HFFc6 (cell line): ENCODE data around the gene FIS1. TPM values are rescaled to one million over a fixed set of nuclear protein-coding genes. Genes with fewer than 3 reads are reported as not detected.

Experiments used
- DNase-seq: peaks from one replicate; pipeline ENCODE4 v3.0.0-alpha.2; 2018
- H3K27ac Mint-ChIP-seq: 2 replicates; pipeline ENCODE4 v1.8.0; 2020; ENCODE audit warnings: mild to moderate bottlenecking, mixed read lengths
- H3K27me3 Mint-ChIP-seq: 2 replicates; pipeline ENCODE4 v1.8.0; 2021; ENCODE audit warnings: mild to moderate bottlenecking, moderate library complexity, mixed read lengths; ENCODE audit not compliant: insufficient read depth
- H3K36me3 Mint-ChIP-seq: 2 replicates; pipeline ENCODE4 v1.8.0; 2021; ENCODE audit warnings: low read depth, mixed read lengths
- H3K4me1 Mint-ChIP-seq: 2 replicates; pipeline ENCODE4 v1.8.0; 2020; ENCODE audit warnings: low read depth, mixed read lengths
- H3K4me3 Mint-ChIP-seq: 2 replicates; pipeline ENCODE4 v1.8.0; 2020; ENCODE audit warnings: mild to moderate bottlenecking, moderate library complexity, mixed read lengths
- H3K9me3 Mint-ChIP-seq: 2 replicates; pipeline ENCODE4 v1.8.0; 2020; ENCODE audit warnings: mild to moderate bottlenecking, mixed read lengths
- total RNA-seq, 6 experiments: library from RNA; stranded (reverse); fragmentation: NEBNext Ultra II Directional; extraction: Animal tissue kit (Norgen Biotek cat#: 25700); gene quantifications; 2 replicates in 1 of 6; 3 replicates in 5 of 6; pipeline ENCODE4 v1.2.3, GENCODE V29; 2021
- TF ChIP-seq, protein P1 (sequence below): fragments of 200-600 bp; sonication (generic); IDR thresholded peaks from 2 replicates; pipeline ENCODE4 v1.5.0; 2021; ENCODE audit warnings: antibody characterized with exemption, mild to moderate bottlenecking

The FIS1 gene
- total RNA-seq, 6 experiments from 2014 or later = 160 to 220 (median 192) TPM

DNA sequence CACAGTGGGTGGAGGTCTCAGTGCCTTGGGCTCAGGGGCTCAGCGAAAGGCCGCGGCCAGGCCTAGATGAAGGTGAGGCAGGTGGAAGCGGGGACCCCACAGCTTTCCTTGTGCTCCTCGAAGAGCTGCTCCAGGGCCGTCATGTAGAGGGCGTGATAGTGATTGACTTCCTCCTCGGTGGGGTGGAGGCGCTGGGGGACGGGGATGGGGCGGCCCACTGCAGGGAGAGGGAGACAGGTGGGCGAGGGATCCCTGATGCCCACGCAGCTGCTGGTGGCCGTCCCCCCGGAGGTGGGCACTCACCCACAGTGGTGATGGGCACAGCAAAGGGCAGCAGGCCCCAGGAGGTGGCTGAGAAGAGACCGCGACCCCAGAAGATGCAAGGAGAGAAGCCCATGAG, 49.0 kb downstream of the FIS1 start:
- Mint-ChIP-seq H3K27me3 (peaks cover 26% of the 10 kb centered on the region), H3K9me3 (no peaks in the 10 kb centered on the region)
- TF ChIP-seq, protein P1, sequence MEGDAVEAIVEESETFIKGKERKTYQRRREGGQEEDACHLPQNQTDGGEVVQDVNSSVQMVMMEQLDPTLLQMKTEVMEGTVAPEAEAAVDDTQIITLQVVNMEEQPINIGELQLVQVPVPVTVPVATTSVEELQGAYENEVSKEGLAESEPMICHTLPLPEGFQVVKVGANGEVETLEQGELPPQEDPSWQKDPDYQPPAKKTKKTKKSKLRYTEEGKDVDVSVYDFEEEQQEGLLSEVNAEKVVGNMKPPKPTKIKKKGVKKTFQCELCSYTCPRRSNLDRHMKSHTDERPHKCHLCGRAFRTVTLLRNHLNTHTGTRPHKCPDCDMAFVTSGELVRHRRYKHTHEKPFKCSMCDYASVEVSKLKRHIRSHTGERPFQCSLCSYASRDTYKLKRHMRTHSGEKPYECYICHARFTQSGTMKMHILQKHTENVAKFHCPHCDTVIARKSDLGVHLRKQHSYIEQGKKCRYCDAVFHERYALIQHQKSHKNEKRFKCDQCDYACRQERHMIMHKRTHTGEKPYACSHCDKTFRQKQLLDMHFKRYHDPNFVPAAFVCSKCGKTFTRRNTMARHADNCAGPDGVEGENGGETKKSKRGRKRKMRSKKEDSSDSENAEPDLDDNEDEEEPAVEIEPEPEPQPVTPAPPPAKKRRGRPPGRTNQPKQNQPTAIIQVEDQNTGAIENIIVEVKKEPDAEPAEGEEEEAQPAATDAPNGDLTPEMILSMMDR = no peak

More for the DNA sequence above, 49.0 kb downstream of the FIS1 start:
- H3K4me3 Mint-ChIP-seq = no peak overlapping the region
- no peaks in the 10 kb centered on the region for H3K4me1 Mint-ChIP-seq
- H3K36me3 Mint-ChIP-seq = no peaks in the 10 kb centered on the region
- H3K27ac Mint-ChIP-seq = no peak overlapping the region
- DNase-seq = no peak

Other genes with a start within 250 kb of the FIS1 start
- gene MUC17, start 225.0 kb downstream of the FIS1 start, total RNA-seq = not detected
- 10 to 100 TPM; 17.8 to 20.6 (median 19.4) TPM for gene TRIM56, start 159.6 kb downstream of the FIS1 start, total RNA-seq
- gene SERPINE1, start 118.0 kb downstream of the FIS1 start, total RNA-seq = 1,000 to 10,000 TPM in 4 of 6 experiments, 100 to 1,000 TPM in 2; 906 to 2,092 (median 1,052) TPM
- gene AP1S1, start 90.6 kb downstream of the FIS1 start, total RNA-seq = 100 to 1,000 TPM; 154 to 176 (median 166) TPM
- gene VGF, start 79.5 kb downstream of the FIS1 start, total RNA-seq = under 1 TPM; 0.19 to 0.78 (median 0.35) TPM
- gene NAT16, start 64.8 kb downstream of the FIS1 start, total RNA-seq = not detected
- not detected for gene MOGAT3, start 44.0 kb downstream of the FIS1 start, total RNA-seq
- gene PLOD3, start 27.5 kb downstream of the FIS1 start, total RNA-seq = 100 to 1,000 TPM; 128 to 179 (median 140) TPM
- 100 to 1,000 TPM in 2 of 6 experiments, 10 to 100 TPM in 4; 88.9 to 113 (median 94.0) TPM for gene ZNHIT1, start 26.9 kb downstream of the FIS1 start, total RNA-seq
- gene CLDN15, start 7.3 kb downstream of the FIS1 start, total RNA-seq = 1 to 10 TPM; 2.0 to 3.5 (median 2.9) TPM
- 10 to 100 TPM; 25.6 to 30.6 (median 26.6) TPM for gene IFT22, start 76.7 kb upstream of the FIS1 start, total RNA-seq
- gene COL26A1, start 117.8 kb upstream of the FIS1 start, total RNA-seq = not detected